IMR-90 (cell line): ENCODE results near the gene CCDC61. TPM values are rescaled to one million over a fixed set of nuclear protein-coding genes. Genes with fewer than 3 reads are reported as not detected.

Experiments
- ATAC-seq: fragments of 200-7000 bp; cut with Tn5 transposase; 2 replicates; pipeline ENCODE4 v1.9.1; 2020; ENCODE audit warnings: low read depth, mild to moderate bottlenecking, moderate library complexity
- BruUV-seq: library from RNA; stranded (reverse); fragments of 400-500 nt; replicated peaks from 2 replicates; lab custom pipeline; 2021; lab: Mats Ljungman, UMichigan
- CTCF ChIA-PET: fragments of 300-600 bp; formaldehyde crosslinking; extraction: SDS; loops from one replicate; lab custom pipeline; 2021; ENCODE audit warnings: antibody characterized with exemption; lab: Yijun Ruan, JAX
- POLR2A ChIA-PET: fragments of 300-600 bp; sonication (Branson Sonifier 250); formaldehyde crosslinking; loops from one replicate; lab custom pipeline; 2022; ENCODE audit warnings: antibody characterized with exemption; ENCODE audit not compliant: unreplicated experiment; lab: Charles Lee
- DNase-seq: peaks from one replicate; pipeline ENCODE4 v3.0.0; 2013
- H2AFZ ChIP-seq: replicated peaks from 2 replicates; pipeline ENCODE3; 2013; ENCODE audit warnings: low read length, mild to moderate bottlenecking; ENCODE audit not compliant: poor library complexity
- H2AK5ac ChIP-seq: 2 replicates; pipeline ENCODE4 v1.6.1; 2013; ENCODE audit warnings: low read depth, low read length, inconsistent platforms
- H2AK9ac ChIP-seq: replicated peaks from 2 replicates; pipeline ENCODE3; 2013; ENCODE audit warnings: mild to moderate bottlenecking, low read depth, low read length, moderate library complexity; ENCODE audit not compliant: poor library complexity
- H2BK120ac ChIP-seq: 2 replicates; pipeline ENCODE4 v1.6.1; 2013; ENCODE audit warnings: low read depth, low read length, inconsistent platforms
- H2BK15ac ChIP-seq: 3 replicates; pipeline ENCODE4 v1.6.1; 2013; ENCODE audit warnings: low read depth, low read length, inconsistent platforms
- H2BK20ac ChIP-seq: 2 replicates; pipeline ENCODE4 v1.6.1; 2013; ENCODE audit warnings: low read depth, mild to moderate bottlenecking, inconsistent platforms, low read length, moderate library complexity
- H2BK5ac ChIP-seq: 2 replicates; pipeline ENCODE4 v1.6.1; 2013; ENCODE audit warnings: mild to moderate bottlenecking, low read depth, low read length, inconsistent platforms; ENCODE audit not compliant: poor library complexity, severe bottlenecking
- H3K14ac ChIP-seq: replicated peaks from 2 replicates; pipeline ENCODE4 v1.6.1; 2013; ENCODE audit warnings: low read depth, low read length, inconsistent platforms
- H3K18ac ChIP-seq: 2 replicates; pipeline ENCODE4 v1.6.1; 2013; ENCODE audit warnings: low read depth, low read length, control low read depth
- H3K23ac ChIP-seq: 2 replicates; pipeline ENCODE4 v1.6.1; 2013; ENCODE audit warnings: low read depth, low read length, inconsistent platforms
- H3K27ac ChIP-seq: 2 replicates; pipeline ENCODE4 v1.5.1; 2013; ENCODE audit warnings: mild to moderate bottlenecking, control low read depth, low read length; ENCODE audit not compliant: insufficient read depth
- H3K27me3 ChIP-seq: 2 replicates; pipeline ENCODE4 v1.6.1; 2013; ENCODE audit warnings: low read length; ENCODE audit not compliant: control insufficient read depth, insufficient read depth
- H3K36me3 ChIP-seq: 2 replicates; pipeline ENCODE4 v1.6.1; 2013; ENCODE audit warnings: low read length, mixed read lengths; ENCODE audit not compliant: control insufficient read depth, insufficient read depth
- H3K4ac ChIP-seq: 2 replicates; pipeline ENCODE4 v1.6.1; 2013; ENCODE audit warnings: low read depth, low read length, inconsistent platforms
- H3K4me1 ChIP-seq: 2 replicates; pipeline ENCODE4 v1.6.1; 2013; ENCODE audit warnings: low read length, mixed read lengths; ENCODE audit not compliant: control insufficient read depth, insufficient read depth
- H3K4me2 ChIP-seq: 2 replicates; pipeline ENCODE4 v1.6.1; 2013; ENCODE audit warnings: low read depth, mild to moderate bottlenecking, control low read depth, low read length, moderate library complexity
- H3K4me3 ChIP-seq: 2 replicates; pipeline ENCODE4 v1.5.1; 2013; ENCODE audit warnings: low read depth, mild to moderate bottlenecking, control low read depth, low read length, moderate library complexity; ENCODE audit not compliant: insufficient read depth
- H3K56ac ChIP-seq: 2 replicates; pipeline ENCODE4 v1.6.1; 2013; ENCODE audit warnings: low read length, inconsistent platforms; ENCODE audit not compliant: insufficient read depth; ENCODE audit errors: extremely low read depth
- H3K79me1 ChIP-seq, 2 experiments: 2 replicates each; pipeline ENCODE4 v1.6.1; 2013; ENCODE audit warnings: low read length in 2 of 2, inconsistent platforms in 1 of 2, low read depth in 1 of 2
- H3K9ac ChIP-seq: 2 replicates; pipeline ENCODE4 v1.6.1; 2013; ENCODE audit warnings: low read depth, low read length, control low read depth
- H3K9me1 ChIP-seq: 2 replicates; pipeline ENCODE4 v1.6.1; 2013; ENCODE audit warnings: low read length, inconsistent platforms; ENCODE audit not compliant: insufficient read depth
- H3K9me3 ChIP-seq: 2 replicates; pipeline ENCODE4 v1.6.1; 2013; ENCODE audit warnings: low read length; ENCODE audit not compliant: control insufficient read depth, insufficient read depth
- H4K20me1 ChIP-seq: 2 replicates; pipeline ENCODE4 v1.6.1; 2013; ENCODE audit warnings: low read length, inconsistent platforms; ENCODE audit not compliant: insufficient read depth
- H4K5ac ChIP-seq: 2 replicates; pipeline ENCODE4 v1.6.1; 2013; ENCODE audit warnings: mild to moderate bottlenecking, low read depth, low read length, control low read depth
- H4K8ac ChIP-seq, 2 experiments: 2 replicates each; pipeline ENCODE4 v1.6.1; 2013; ENCODE audit warnings: low read depth in 2 of 2, low read length in 2 of 2, control low read depth in 1 of 2, inconsistent platforms in 1 of 2
- H4K91ac ChIP-seq: 2 replicates; pipeline ENCODE4 v1.6.1; 2013; ENCODE audit warnings: low read depth, low read length, inconsistent platforms; ENCODE audit not compliant: insufficient read depth
- BHLHE40 ChIP-seq: fragments of 150-350 bp; IDR thresholded peaks from 2 replicates; pipeline ENCODE4 v1.6.1; 2016; ENCODE audit warnings: mild to moderate bottlenecking, low read depth, low read length
- FOS ChIP-seq: fragments of 150-350 bp; IDR thresholded peaks from 2 replicates; pipeline ENCODE4 v1.6.1; 2016; ENCODE audit warnings: low read depth, low read length
- MXI1 ChIP-seq: IDR thresholded peaks from 2 replicates; pipeline ENCODE4 v1.6.1; 2012; ENCODE audit warnings: low read depth, mild to moderate bottlenecking, low read length, moderate library complexity, borderline replicate concordance
- RAD21 ChIP-seq: IDR thresholded peaks from 2 replicates; pipeline ENCODE4 v1.6.1; 2012; ENCODE audit warnings: low read length, improper control_type of control experiment
- WGBS, 2 experiments: methylation state at CpG; one replicate each; pipeline versions ENCODE4 v1.1.5 to v1.1.7; 2013; ENCODE audit warnings: missing lambda C conversion rate in 2 of 2; ENCODE audit not compliant: insufficient read length in 1 of 2; ENCODE audit errors: extremely low coverage in 2 of 2; 5-methylcytosine and 5-hydroxymethylcytosine counted together
- dilution Hi-C: fragments of 300-500 bp; cut with HindIII; formaldehyde crosslinking; loops from one replicate; pipeline ENCODE4 v1.14.3; 2018; ENCODE audit warnings: low sequenced_read_pairs; ENCODE audit not compliant: unreplicated experiment
- in situ Hi-C: fragments of 300-500 bp; cut with MboI; formaldehyde crosslinking; loops from 3 replicates; pipeline ENCODE4 v1.14.3; 2019; ENCODE audit warnings: low sequenced_read_pairs, inconsistent platforms, mixed read lengths
- intact Hi-C: fragments of 100-400 bp; cut with micrococcal nuclease; formaldehyde crosslinking; loops from 2 replicates; pipeline ENCODE4 v1.10.0; 2022
- polyA plus RNA-seq, 3 experiments: library from polyadenylated mRNA; depleted of rRNA; stranded (reverse); fragments of >200 nt; gene quantifications; 2 replicates each; pipeline ENCODE4 v1.2.3, GENCODE V29; 2012; ENCODE audit warnings: low replicate concordance in 1 of 3
- total RNA-seq: library from RNA; depleted of rRNA; stranded (reverse); fragments of >200 nt; gene quantifications from 2 replicates; pipeline ENCODE4 v1.2.3, GENCODE V29; 2012
- TF ChIP-seq, protein P1 (sequence below): conservative IDR thresholded peaks from 2 replicates; pipeline ENCODE4 v1.5.1; 2012; ENCODE audit warnings: mild to moderate bottlenecking, low read depth, low read length, improper control_type of control experiment
- TF ChIP-seq, protein P2 (sequence below): fragments of 150-350 bp; IDR thresholded peaks from 2 replicates; pipeline ENCODE4 v1.6.1; 2016; ENCODE audit warnings: low read depth, mild to moderate bottlenecking, low read length, moderate library complexity, borderline replicate concordance

CCDC61 gene
- total and polyA plus RNA-seq, 2 of the 4 experiments (the other 2 are of a cell fraction) = 3.2 to 9.1 TPM

DNA sequence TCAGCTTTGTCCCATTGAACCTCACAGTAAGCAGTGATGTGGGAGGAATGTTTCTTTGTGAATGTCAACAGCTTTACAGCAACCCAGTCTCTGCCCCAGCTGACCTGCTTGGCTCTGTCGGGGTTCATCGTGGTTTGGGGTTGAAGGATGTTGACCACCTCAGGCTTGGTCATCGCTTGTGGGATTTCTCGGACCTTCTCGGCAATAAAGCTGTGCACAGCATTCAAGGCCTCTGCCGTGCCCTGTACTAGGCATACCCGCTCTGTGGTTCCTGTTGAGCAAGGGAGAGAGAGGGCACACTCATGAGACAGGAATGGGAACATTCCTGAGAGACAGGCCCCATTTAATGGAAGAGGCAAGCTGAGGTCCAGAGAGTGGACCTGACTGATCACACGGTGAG lies 41.6 kb upstream of the CCDC61 start:
- intact Hi-C loops = no loop called here
- H3K4me1 ChIP-seq = no peaks in the 10 kb centered on the region
- peaks cover 4% of the 10 kb centered on the region; the same call in 1 of the 2 replicates for H3K9me1 ChIP-seq
- 91% methylated on average over 5 of the region's 8 CpGs; no CpG with 5 or more reads in 1 of the 2 experiments for WGBS, 2 experiments
- H2BK20ac ChIP-seq = no peak overlapping the region
- H3K36me3 ChIP-seq = no peaks in the 10 kb centered on the region
- no peak overlapping the region for H2AK9ac ChIP-seq
- H3K23ac ChIP-seq = no peak overlapping the region
- no peak overlapping the region for H2BK15ac ChIP-seq
- H4K8ac ChIP-seq = no peak overlapping the region
- H3K56ac ChIP-seq = no peak overlapping the region
- BruUV-seq = no TSS peak
- H3K27ac ChIP-seq = no peak overlapping the region
- H3K18ac ChIP-seq = no peak overlapping the region
- DNase-seq (no peak), ATAC-seq (no peak)
- ChIA-PET POLR2A (no interaction called here), CTCF (no interaction called here)
- peaks cover 1% of the 10 kb centered on the region; the same call in 1 of the 2 replicates for H3K27me3 ChIP-seq
- no peak overlapping the region for H2AFZ ChIP-seq
- no peaks in the 10 kb centered on the region for H3K9me3 ChIP-seq
- no peak overlapping the region for H3K4me3 ChIP-seq
- TF ChIP-seq, protein P1, sequence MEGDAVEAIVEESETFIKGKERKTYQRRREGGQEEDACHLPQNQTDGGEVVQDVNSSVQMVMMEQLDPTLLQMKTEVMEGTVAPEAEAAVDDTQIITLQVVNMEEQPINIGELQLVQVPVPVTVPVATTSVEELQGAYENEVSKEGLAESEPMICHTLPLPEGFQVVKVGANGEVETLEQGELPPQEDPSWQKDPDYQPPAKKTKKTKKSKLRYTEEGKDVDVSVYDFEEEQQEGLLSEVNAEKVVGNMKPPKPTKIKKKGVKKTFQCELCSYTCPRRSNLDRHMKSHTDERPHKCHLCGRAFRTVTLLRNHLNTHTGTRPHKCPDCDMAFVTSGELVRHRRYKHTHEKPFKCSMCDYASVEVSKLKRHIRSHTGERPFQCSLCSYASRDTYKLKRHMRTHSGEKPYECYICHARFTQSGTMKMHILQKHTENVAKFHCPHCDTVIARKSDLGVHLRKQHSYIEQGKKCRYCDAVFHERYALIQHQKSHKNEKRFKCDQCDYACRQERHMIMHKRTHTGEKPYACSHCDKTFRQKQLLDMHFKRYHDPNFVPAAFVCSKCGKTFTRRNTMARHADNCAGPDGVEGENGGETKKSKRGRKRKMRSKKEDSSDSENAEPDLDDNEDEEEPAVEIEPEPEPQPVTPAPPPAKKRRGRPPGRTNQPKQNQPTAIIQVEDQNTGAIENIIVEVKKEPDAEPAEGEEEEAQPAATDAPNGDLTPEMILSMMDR = no peak
- TF ChIP-seq BHLHE40 (no peak), FOS (no peak), MXI1 (no peak), RAD21 (no peak)
- TF ChIP-seq, protein P2, sequence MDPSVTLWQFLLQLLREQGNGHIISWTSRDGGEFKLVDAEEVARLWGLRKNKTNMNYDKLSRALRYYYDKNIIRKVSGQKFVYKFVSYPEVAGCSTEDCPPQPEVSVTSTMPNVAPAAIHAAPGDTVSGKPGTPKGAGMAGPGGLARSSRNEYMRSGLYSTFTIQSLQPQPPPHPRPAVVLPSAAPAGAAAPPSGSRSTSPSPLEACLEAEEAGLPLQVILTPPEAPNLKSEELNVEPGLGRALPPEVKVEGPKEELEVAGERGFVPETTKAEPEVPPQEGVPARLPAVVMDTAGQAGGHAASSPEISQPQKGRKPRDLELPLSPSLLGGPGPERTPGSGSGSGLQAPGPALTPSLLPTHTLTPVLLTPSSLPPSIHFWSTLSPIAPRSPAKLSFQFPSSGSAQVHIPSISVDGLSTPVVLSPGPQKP = no peak
- no peak overlapping the region for H4K91ac ChIP-seq
- dilution Hi-C loops = no loop called here
- H3K79me1 ChIP-seq = no peaks in the 10 kb centered on the region
- in situ Hi-C loops = no loop called here
- no peak overlapping the region for H3K9ac ChIP-seq
- no peak overlapping the region for H3K4ac ChIP-seq
- no peak overlapping the region for H2AK5ac ChIP-seq
- H4K20me1 ChIP-seq = no peaks in the 10 kb centered on the region; the same call in 1 of the 2 replicates
- no peak overlapping the region for H3K4me2 ChIP-seq
- no peak overlapping the region for H4K5ac ChIP-seq
- H3K14ac ChIP-seq = no peak overlapping the region
- H2BK120ac ChIP-seq = no peak overlapping the region
- H2BK5ac ChIP-seq = no peak overlapping the region
